ENCODE measurements around the gene TAMALIN.
A peak's percentile ranks its signal among the peaks of the same experiment; 100 is the strongest.
"Not testable (repeated sequence)": the region's sequence is repeated elsewhere in the genome, so short reads cannot be mapped to it uniquely, and the experiment has no call there.

Gene TAMALIN

GRCh38 chr12:52006726-52007157 is at the start of gene TAMALIN:
Gene TAMALIN (plus strand): TSS chr12:52006946. CDS start chr12:52007020, 74 bp downstream.
- peak; percentile 60 to 68 for DNase-seq (ENCODE audit: low read depth in 2 of 2, low spot score in 1 of 2)

- DNase-seq (ENCODE audit: low read depth in 2 of 2, low spot score in 1 of 2), result no peak
These were observed 48.2 kb upstream of the TAMALIN start for GRCh38 chr12:51958542-51958941.

GRCh38 chr12:51959211-51959610 is 47.5 kb upstream of the TAMALIN start:
- DNase-seq (ENCODE audit: low read depth in 2 of 2, low spot score in 1 of 2), result no peak

- DNase-seq (ENCODE audit: low read depth in 2 of 2, low spot score in 1 of 2), result no peak
These were observed 46.8 kb upstream of the TAMALIN start for GRCh38 chr12:51959921-51960320.

- no peak for DNase-seq (ENCODE audit: low read depth in 2 of 2, low spot score in 1 of 2)
These were observed 46.3 kb upstream of the TAMALIN start for GRCh38 chr12:51960488-51960887.

- DNase-seq (ENCODE audit: low read depth in 2 of 2, low spot score in 1 of 2), result no peak
These were observed 45.9 kb upstream of the TAMALIN start for GRCh38 chr12:51960890-51961289.

- DNase-seq (ENCODE audit: low read depth in 2 of 2, low spot score in 1 of 2), result no peak
These were observed 44.9 kb upstream of the TAMALIN start for GRCh38 chr12:51961834-51962233.

GRCh38 chr12:51962737-51963136 is 44.0 kb upstream of the TAMALIN start:
- no peak for DNase-seq (ENCODE audit: low read depth in 2 of 2, low spot score in 1 of 2)

GRCh38 chr12:51963477-51963876 is 43.3 kb upstream of the TAMALIN start:
- no peak for DNase-seq (ENCODE audit: low read depth in 2 of 2, low spot score in 1 of 2)

GRCh38 chr12:51969643-51970042 is 37.1 kb upstream of the TAMALIN start:
- no peak for DNase-seq (ENCODE audit: low read depth in 2 of 2, low spot score in 1 of 2)

- no peak for DNase-seq (ENCODE audit: low read depth in 2 of 2, low spot score in 1 of 2)
These were observed 35.7 kb upstream of the TAMALIN start for GRCh38 chr12:51970904-51971646.

GRCh38 chr12:51971679-51972421 is 34.9 kb upstream of the TAMALIN start:
- DNase-seq (ENCODE audit: low read depth in 2 of 2, low spot score in 1 of 2), result no peak

GRCh38 chr12:51972422-51972812 is 34.3 kb upstream of the TAMALIN start:
- no peak for DNase-seq (ENCODE audit: low read depth in 2 of 2, low spot score in 1 of 2)

GRCh38 chr12:51972849-51973273 is 33.9 kb upstream of the TAMALIN start:
- peak; percentile 21 to 26 for DNase-seq (ENCODE audit: low read depth in 2 of 2, low spot score in 1 of 2)

GRCh38 chr12:51973560-51973959 is 33.2 kb upstream of the TAMALIN start:
- no peak for DNase-seq (ENCODE audit: low read depth in 2 of 2, low spot score in 1 of 2)

GRCh38 chr12:51974646-51975045 is 32.1 kb upstream of the TAMALIN start:
- DNase-seq (ENCODE audit: low read depth in 2 of 2, low spot score in 1 of 2), result no peak

- no peak for DNase-seq (ENCODE audit: low read depth in 2 of 2, low spot score in 1 of 2)
These were observed 31.6 kb upstream of the TAMALIN start for GRCh38 chr12:51975196-51975595.

GRCh38 chr12:51976376-51977160 is 30.2 kb upstream of the TAMALIN start:
- no peak for DNase-seq (ENCODE audit: low read depth in 2 of 2, low spot score in 1 of 2)

- no peak for DNase-seq (ENCODE audit: low read depth in 2 of 2, low spot score in 1 of 2)
These were observed 29.4 kb upstream of the TAMALIN start for GRCh38 chr12:51977320-51977753.

- not testable (repeated sequence) for DNase-seq (ENCODE audit: low read depth in 2 of 2, low spot score in 1 of 2)
These were observed 27.4 kb upstream of the TAMALIN start for GRCh38 chr12:51979306-51979705.

- DNase-seq (ENCODE audit: low read depth in 2 of 2, low spot score in 1 of 2), result peak; percentile 38 to 51
These were observed 26.5 kb upstream of the TAMALIN start for GRCh38 chr12:51980051-51980808.
